Left ventricle myocardium inferior (tissue), 1 donor: ENCODE measurements around the gene FGFBP1. TPM values are rescaled to one million over a fixed set of nuclear protein-coding genes. Genes with fewer than 3 reads are reported as not detected.

Experiments
- DNase-seq: peaks from one replicate; pipeline ENCODE4 v3.0.0-alpha.2; 2020
- H3K27ac ChIP-seq: fragments of 200-600 bp; replicated peaks from 2 replicates; pipeline ENCODE4 v1.8.0; 2021
- H3K27me3 ChIP-seq: fragments of 200-600 bp; 2 replicates; pipeline ENCODE4 v1.8.0; 2021; ENCODE audit warnings: low read depth
- H3K36me3 ChIP-seq: fragments of 200-600 bp; 2 replicates; pipeline ENCODE4 v1.8.0; 2021
- H3K4me1 ChIP-seq: fragments of 200-600 bp; 2 replicates; pipeline ENCODE4 v1.8.0; 2021
- H3K4me3 ChIP-seq: fragments of 200-600 bp; 2 replicates; pipeline ENCODE4 v1.8.0; 2021; ENCODE audit warnings: mild to moderate bottlenecking, moderate library complexity
- H3K9me3 ChIP-seq: fragments of 200-600 bp; replicated peaks from 2 replicates; pipeline ENCODE4 v1.8.0; 2021
- CTCF ChIP-seq: fragments of 200-600 bp; IDR thresholded peaks from 2 replicates; pipeline ENCODE4 v1.8.0; 2021; ENCODE audit warnings: antibody characterized with exemption, mild to moderate bottlenecking, borderline replicate concordance
- intact Hi-C: fragments of 100-400 bp; cut with micrococcal nuclease; formaldehyde crosslinking; loops from one replicate; pipeline ENCODE4 v1.11.0; 2022
- total RNA-seq: library from RNA; stranded (reverse); fragmentation: NEBNext Ultra II Directional; extraction: Animal tissue kit (Norgen Biotek cat#: 25700); gene quantifications from one replicate; pipeline ENCODE4 v1.2.1, GENCODE V29; 2021
- donor health status: DM: no; HTN: yes; CAD: no; lungs with severe emphysema.

FGFBP1 gene
- total RNA-seq, 1 donor from 2014 or later: not detected

GRCh38 chr4:15912961-15913630 is 25.4 kb downstream of the FGFBP1 start:
- intact Hi-C loops: no loop called here
- H3K4me1 ChIP-seq: no peaks in the 10 kb centered on the region
- DNase-seq: no peak
- no peaks in the 10 kb centered on the region for H3K36me3 ChIP-seq
- TF ChIP-seq CTCF: no peak
- H3K4me3 ChIP-seq: no peak overlapping the region
- H3K9me3 ChIP-seq: no peaks in the 10 kb centered on the region
- peaks cover 56% of the 10 kb centered on the region for H3K27me3 ChIP-seq
- H3K27ac ChIP-seq: no peak overlapping the region

GRCh38 chr4:15912236-15912635 is 26.3 kb downstream of the FGFBP1 start:
- H3K4me1 ChIP-seq: no peaks in the 10 kb centered on the region
- no peak overlapping the region for H3K4me3 ChIP-seq
- no peaks in the 10 kb centered on the region for H3K9me3 ChIP-seq
- peaks cover 48% of the 10 kb centered on the region for H3K27me3 ChIP-seq
- no peaks in the 10 kb centered on the region for H3K36me3 ChIP-seq
- no peak for DNase-seq
- no peak overlapping the region for H3K27ac ChIP-seq
- intact Hi-C loops: no loop called here
- TF ChIP-seq CTCF: no peak

GRCh38 chr4:15910155-15910940 is 28.2 kb downstream of the FGFBP1 start:
- no peak for DNase-seq
- Histone ChIP-seq H3K27me3 (peaks cover 56% of the 10 kb centered on the region), H3K27ac (no peak overlapping the region), H3K4me1 (no peaks in the 10 kb centered on the region), H3K4me3 (no peak overlapping the region), H3K9me3 (no peaks in the 10 kb centered on the region), H3K36me3 (no peaks in the 10 kb centered on the region)
- intact Hi-C loops: no loop called here
- no peak for TF ChIP-seq CTCF

- DNase-seq: no peak
- Histone ChIP-seq H3K27ac (no peak overlapping the region), H3K36me3 (no peaks in the 10 kb centered on the region)
Observed at GRCh38 chr4:15907430-15907829, 31.1 kb downstream of the FGFBP1 start.

GRCh38 chr4:15906020-15906443 is 32.5 kb downstream of the FGFBP1 start:
- intact Hi-C loops: no loop called here
- peak; percentile 18 for DNase-seq
- Histone ChIP-seq H3K27ac (no peak overlapping the region), H3K4me1 (no peaks in the 10 kb centered on the region), H3K36me3 (no peaks in the 10 kb centered on the region), H3K27me3 (peaks cover 43% of the 10 kb centered on the region), H3K9me3 (no peaks in the 10 kb centered on the region), H3K4me3 (no peak overlapping the region)
- TF ChIP-seq CTCF: no peak

More at GRCh38 chr4:15907430-15907829, 31.1 kb downstream of the FGFBP1 start:
- Histone ChIP-seq H3K4me1 (no peaks in the 10 kb centered on the region), H3K4me3 (no peak overlapping the region), H3K9me3 (no peaks in the 10 kb centered on the region), H3K27me3 (peaks cover 57% of the 10 kb centered on the region)
- intact Hi-C loops: no loop called here
- TF ChIP-seq CTCF: no peak
